Astrocyte of the spinal cord (primary cell): ENCODE measurements around the gene DEXI.

Experiments used
- DNase-seq: peaks from one replicate; pipeline ENCODE4 v3.0.0; 2011; ENCODE audit warnings: low read depth, low spot score
- H3K4me3 ChIP-seq: 2 replicates; pipeline ENCODE4 v1.5.1; 2011; ENCODE audit warnings: low read depth, mild to moderate bottlenecking, low read length, moderate library complexity
- CTCF ChIP-seq: IDR thresholded peaks from 2 replicates; pipeline ENCODE4 v1.5.1; 2012; ENCODE audit warnings: low read depth, mild to moderate bottlenecking, low read length, inconsistent platforms
- in situ Hi-C: cut with HindIII; loops from 2 replicates; pipeline ENCODE4 v1.10.0; 2017; ENCODE audit warnings: low sequenced_read_pairs

Gene DEXI

DNA sequence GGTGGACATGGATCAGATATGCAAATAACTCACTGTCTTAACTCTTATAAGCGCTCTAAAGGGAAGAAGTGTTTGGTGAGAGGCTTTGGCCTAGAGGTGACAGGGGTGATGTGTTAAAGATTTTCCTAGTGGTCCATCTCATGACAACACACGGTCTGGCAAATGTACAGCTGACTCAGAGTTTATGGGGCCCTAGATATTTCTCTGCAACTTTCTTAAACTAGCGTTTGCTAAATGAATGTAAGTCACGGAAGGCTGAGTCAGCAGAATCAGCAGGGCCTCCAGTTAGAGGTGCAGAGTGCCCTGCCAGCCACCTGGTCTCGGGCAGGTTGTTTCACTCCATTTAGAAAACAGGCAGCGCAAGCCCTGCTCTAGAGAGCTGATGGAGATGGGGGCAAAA, 42.2 kb upstream of the DEXI start:
- in situ Hi-C loops: no loop called here
- TF ChIP-seq CTCF: no peak
- no peak overlapping the region for H3K4me3 ChIP-seq
- peak; percentile 68 for DNase-seq

DNA sequence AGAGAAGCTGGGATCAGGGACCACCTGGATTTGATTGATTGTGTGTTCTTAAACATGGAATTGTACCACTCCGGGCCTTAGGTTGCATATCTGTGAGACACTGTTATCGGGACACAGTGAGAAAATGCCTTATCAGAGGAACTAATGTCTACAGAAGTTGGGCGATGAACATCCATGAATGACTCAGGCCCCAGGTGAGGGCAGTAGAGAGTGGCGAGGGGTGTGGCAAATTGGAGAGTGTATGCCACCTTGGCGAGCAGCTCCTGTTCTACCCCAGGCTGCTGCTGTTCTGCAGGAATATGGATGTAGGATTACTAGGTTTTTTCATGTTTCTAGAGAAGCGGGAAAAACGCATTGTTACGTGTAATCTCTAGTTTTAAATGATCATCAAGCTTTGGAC, 40.9 kb upstream of the DEXI start:
- DNase-seq: no peak
- no peak overlapping the region for H3K4me3 ChIP-seq
- no peak for TF ChIP-seq CTCF
- in situ Hi-C loops: no loop called here

- DNase-seq: no peak
- no peak overlapping the region for H3K4me3 ChIP-seq
- in situ Hi-C loops: no loop called here
- no peak for TF ChIP-seq CTCF
Observed at GRCh38 chr16:10982465-10983150, 40.3 kb upstream of the DEXI start.

- in situ Hi-C loops: no loop called here
- no peak overlapping the region for H3K4me3 ChIP-seq
- no peak for DNase-seq
- peak; percentile 41 for TF ChIP-seq CTCF
Observed at GRCh38 chr16:10981697-10982216, 39.5 kb upstream of the DEXI start.

- DNase-seq: no peak
- no peak for TF ChIP-seq CTCF
- no peak overlapping the region for H3K4me3 ChIP-seq
- in situ Hi-C loops: no loop called here
Observed at GRCh38 chr16:10980813-10981212, 38.5 kb upstream of the DEXI start.

DNA sequence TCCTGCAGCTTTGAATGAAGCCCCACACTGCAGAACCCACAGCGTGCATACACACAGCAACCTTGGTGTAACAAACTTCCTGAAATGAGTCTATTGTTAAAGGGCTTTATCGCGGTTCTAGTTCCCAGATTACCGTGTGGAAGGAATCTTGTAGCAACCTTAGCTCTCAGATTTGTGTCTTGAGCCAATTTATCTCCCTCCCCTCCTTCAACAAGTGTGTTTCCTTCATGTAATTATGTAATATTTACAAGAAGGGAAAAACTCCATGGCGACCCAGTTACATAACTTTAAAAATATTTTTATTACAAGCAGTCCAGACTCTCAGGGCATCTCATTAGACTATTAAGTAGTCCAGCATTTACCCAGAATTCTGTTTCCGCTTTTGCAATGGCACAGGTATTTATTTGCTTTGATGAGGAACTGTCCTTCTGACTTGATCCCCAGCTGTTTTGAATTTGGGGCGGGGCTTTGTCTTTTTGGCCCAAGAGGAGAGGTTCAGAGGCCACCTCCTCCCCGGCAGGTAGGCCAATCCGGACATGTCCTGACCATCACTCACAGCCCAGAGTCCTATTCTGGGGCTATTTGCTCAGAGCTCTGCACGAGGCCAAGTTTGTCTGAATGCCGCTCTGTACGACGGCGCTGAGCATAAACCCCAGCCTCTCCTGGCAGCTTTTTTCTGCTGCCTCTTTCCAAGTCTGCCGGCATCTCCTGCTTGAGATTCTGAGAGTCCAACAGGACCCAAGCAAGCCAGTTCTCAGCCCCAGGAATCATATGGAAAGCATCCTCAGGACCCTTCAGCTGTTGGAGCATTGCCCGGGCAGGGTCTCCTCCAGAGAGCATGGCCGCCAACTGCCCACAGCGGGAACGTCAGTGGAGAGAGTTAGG, 37.7 kb upstream of the DEXI start:
- DNase-seq: peak; percentile 33
- no peak for TF ChIP-seq CTCF
- H3K4me3 ChIP-seq: no peak overlapping the region
- in situ Hi-C loops: no loop called here
